ENCODE measurements around the gene RAPGEF6. TPM values are rescaled to one million over a fixed set of nuclear protein-coding genes. Genes with fewer than 3 reads are reported as not detected.

The RAPGEF6 gene
- polyA plus RNA-seq, 1 donor (not counting 4 experiments of a cell fraction or from before 2014, with no cell fraction given): 8.7 TPM

DNA sequence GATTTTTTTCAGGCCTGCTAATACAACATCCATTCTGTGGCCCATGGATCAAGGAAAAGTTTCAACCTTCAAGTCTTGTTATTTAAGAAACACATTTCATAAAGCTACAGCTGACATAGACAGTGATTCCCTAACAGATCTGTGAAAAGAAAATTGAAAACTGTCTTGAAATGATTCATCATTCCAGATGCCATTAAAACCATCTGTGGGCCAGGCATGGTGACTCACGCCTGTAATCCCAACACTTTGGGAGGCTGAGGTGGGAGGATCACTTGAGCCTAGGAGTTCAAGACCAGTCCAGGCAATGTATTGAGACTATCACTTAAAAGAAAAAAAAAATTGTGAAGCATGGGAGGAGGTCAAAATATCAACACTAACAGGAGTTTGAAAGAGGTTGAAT, 6.0 kb downstream of the RAPGEF6 start:
- peaks cover 31% of the 10 kb centered on the region for H3K4me1 ChIP-seq (ENCODE audit: control insufficient read depth, extremely low read depth, insufficient read depth, low read length)
- FAIRE-seq: no peak
- dilution Hi-C loops (cut with MboI; ENCODE audit: extremely low pct_ligation_motif_present, low sequenced_read_pairs): no loop called here
- no peak overlapping the region for H3K4me3 ChIP-seq (ENCODE audit: control insufficient read depth in 2 of 3, extremely low read depth in 1 of 3, insufficient read depth in 2 of 3, low read depth in 1 of 3, low read length in 3 of 3)
- H3K79me2 ChIP-seq (ENCODE audit: control insufficient read depth, insufficient read depth, low read length): peaks cover 96% of the 10 kb centered on the region
- H2AFZ ChIP-seq (ENCODE audit: control insufficient read depth, low read length): no peak overlapping the region
- peaks cover 0 to 2% of the 10 kb centered on the region in 2 experiments for H3K36me3 ChIP-seq (ENCODE audit: control insufficient read depth in 2 of 2, extremely low read depth in 1 of 2, insufficient read depth in 2 of 2, low read length in 2 of 2)
- H4K20me1 ChIP-seq (ENCODE audit: control insufficient read depth, extremely low read depth, insufficient read depth, low read length): peaks cover 4% of the 10 kb centered on the region
- no peaks in the 10 kb centered on the region for H3K9me3 ChIP-seq (ENCODE audit: control insufficient read depth, low read depth, low read length)
- peaks cover 3% of the 10 kb centered on the region for H3K9me1 ChIP-seq (ENCODE audit: control insufficient read depth, extremely low read depth, insufficient read depth, low read length)
- no peak for TF ChIP-seq EZH2 (IDR thresholded peaks at IDR 0.05; ENCODE audit: low read length)
- TF ChIP-seq, protein P1, sequence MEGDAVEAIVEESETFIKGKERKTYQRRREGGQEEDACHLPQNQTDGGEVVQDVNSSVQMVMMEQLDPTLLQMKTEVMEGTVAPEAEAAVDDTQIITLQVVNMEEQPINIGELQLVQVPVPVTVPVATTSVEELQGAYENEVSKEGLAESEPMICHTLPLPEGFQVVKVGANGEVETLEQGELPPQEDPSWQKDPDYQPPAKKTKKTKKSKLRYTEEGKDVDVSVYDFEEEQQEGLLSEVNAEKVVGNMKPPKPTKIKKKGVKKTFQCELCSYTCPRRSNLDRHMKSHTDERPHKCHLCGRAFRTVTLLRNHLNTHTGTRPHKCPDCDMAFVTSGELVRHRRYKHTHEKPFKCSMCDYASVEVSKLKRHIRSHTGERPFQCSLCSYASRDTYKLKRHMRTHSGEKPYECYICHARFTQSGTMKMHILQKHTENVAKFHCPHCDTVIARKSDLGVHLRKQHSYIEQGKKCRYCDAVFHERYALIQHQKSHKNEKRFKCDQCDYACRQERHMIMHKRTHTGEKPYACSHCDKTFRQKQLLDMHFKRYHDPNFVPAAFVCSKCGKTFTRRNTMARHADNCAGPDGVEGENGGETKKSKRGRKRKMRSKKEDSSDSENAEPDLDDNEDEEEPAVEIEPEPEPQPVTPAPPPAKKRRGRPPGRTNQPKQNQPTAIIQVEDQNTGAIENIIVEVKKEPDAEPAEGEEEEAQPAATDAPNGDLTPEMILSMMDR (optimal IDR thresholded peaks at IDR 0.05 in 1 of 3, IDR thresholded peaks at IDR 0.05 in 1 of 3, conservative IDR thresholded peaks at IDR 0.05 in 1 of 3; ENCODE audit: extremely low read depth in 1 of 3, insufficient read depth in 2 of 3, low read length in 3 of 3): no peak
- H3K9ac ChIP-seq (ENCODE audit: control insufficient read depth, extremely low read depth, insufficient read depth, low read length): no peak overlapping the region
- no peak for DNase-seq (ENCODE audit: low read depth, low spot score)
- H3K27ac ChIP-seq (ENCODE audit: control insufficient read depth, insufficient read depth, low read length): no peak overlapping the region
- H3K4me2 ChIP-seq (ENCODE audit: control insufficient read depth, extremely low read depth, insufficient read depth, low read depth, low read length): no peak overlapping the region
- H3K27me3 ChIP-seq (ENCODE audit: control insufficient read depth, extremely low read depth, insufficient read depth, low read length): no peaks in the 10 kb centered on the region

- H2AFZ ChIP-seq (ENCODE audit: control insufficient read depth, low read length): no peak overlapping the region
- no peaks in the 10 kb centered on the region for H3K9me3 ChIP-seq (ENCODE audit: control insufficient read depth, low read depth, low read length)
- H3K4me1 ChIP-seq (ENCODE audit: control insufficient read depth, extremely low read depth, insufficient read depth, low read length): peaks cover 28% of the 10 kb centered on the region
- DNase-seq (ENCODE audit: low read depth, low spot score) (no peak), FAIRE-seq (no peak)
- peaks cover 92% of the 10 kb centered on the region for H3K79me2 ChIP-seq (ENCODE audit: control insufficient read depth, insufficient read depth, low read length)
- H3K9ac ChIP-seq (ENCODE audit: control insufficient read depth, extremely low read depth, insufficient read depth, low read length): no peak overlapping the region
- dilution Hi-C loops (cut with MboI; ENCODE audit: extremely low pct_ligation_motif_present, low sequenced_read_pairs): no loop called here
- peaks cover 4% of the 10 kb centered on the region for H4K20me1 ChIP-seq (ENCODE audit: control insufficient read depth, extremely low read depth, insufficient read depth, low read length)
- no peak overlapping the region for H3K4me2 ChIP-seq (ENCODE audit: control insufficient read depth, extremely low read depth, insufficient read depth, low read depth, low read length)
- no peak overlapping the region for H3K4me3 ChIP-seq (ENCODE audit: control insufficient read depth in 2 of 3, extremely low read depth in 1 of 3, insufficient read depth in 2 of 3, low read depth in 1 of 3, low read length in 3 of 3)
- TF ChIP-seq, protein P1 (optimal IDR thresholded peaks at IDR 0.05 in 1 of 3, IDR thresholded peaks at IDR 0.05 in 1 of 3, conservative IDR thresholded peaks at IDR 0.05 in 1 of 3; ENCODE audit: extremely low read depth in 1 of 3, insufficient read depth in 2 of 3, low read length in 3 of 3): no peak
- peaks cover 3% of the 10 kb centered on the region for H3K9me1 ChIP-seq (ENCODE audit: control insufficient read depth, extremely low read depth, insufficient read depth, low read length)
- no peaks in the 10 kb centered on the region for H3K27me3 ChIP-seq (ENCODE audit: control insufficient read depth, extremely low read depth, insufficient read depth, low read length)
- peaks cover 0 to 1% of the 10 kb centered on the region in 2 experiments for H3K36me3 ChIP-seq (ENCODE audit: control insufficient read depth in 2 of 2, extremely low read depth in 1 of 2, insufficient read depth in 2 of 2, low read length in 2 of 2)
- H3K27ac ChIP-seq (ENCODE audit: control insufficient read depth, insufficient read depth, low read length): no peak overlapping the region
Observed at GRCh38 chr5:131627207-131627865, 7.7 kb downstream of the RAPGEF6 start.

Measured in keratinocyte (primary cell).